Pancreas (tissue), 10 donors: ENCODE data around the gene FOXF1. TPM values are rescaled to one million over a fixed set of nuclear protein-coding genes. Genes with fewer than 3 reads are reported as not detected.

ENCODE experiments used
- ATAC-seq, 4 donors: fragments of 200-7000 bp; cut with Tn5 transposase; one replicate each; pipeline versions ENCODE4 v1.8.0 to v1.9.1; 2020; ENCODE audit warnings: mild to moderate bottlenecking in 4 of 4, moderate library complexity in 4 of 4
- DNase-seq, 6 donors: peaks; one replicate each; pipeline ENCODE4 v3.0.0-alpha.2; 2020
- FAIRE-seq: peaks from 2 replicates; lab custom pipeline; 2012; peaks lifted over from hg19 to GRCh38; lab: Jason Lieb, UNC
- H3K27ac ChIP-seq, 4 donors: fragments of 200-600 bp; sonication (generic); 1 replicate in 3 of 4; 2 replicates in 1 of 4; pipeline versions ENCODE4 v1.5.0 to v1.8.0; 2020
- H3K27me3 ChIP-seq, 4 donors: fragments of 200-600 bp; one replicate each; pipeline ENCODE4 v1.8.0; 2021
- H3K36me3 ChIP-seq, 3 donors: fragments of 200-600 bp; sonication (generic) in 1 of 3; one replicate each; pipeline versions ENCODE4 v1.5.0 to v1.8.0; 2020 to 2021
- H3K4me1 ChIP-seq, 3 donors: fragments of 200-600 bp; one replicate each; pipeline ENCODE4 v1.8.0; 2021
- H3K4me3 ChIP-seq, 4 donors: fragments of 200-600 bp; sonication (generic) in 2 of 4; one replicate each; pipeline versions ENCODE4 v1.5.0 to v1.8.0; 2020 to 2021
- H3K9me3 ChIP-seq, 4 donors: fragments of 200-600 bp; one replicate each; pipeline ENCODE4 v1.8.0; 2021
- WGBS, 2 donors: extraction: QIAGEN DNeasy Blood & Tissue Kit; methylation state at CpG; one replicate each; pipeline ENCODE4 v1.1.7; 2013; 5-methylcytosine and 5-hydroxymethylcytosine counted together
- intact Hi-C, 3 donors: fragments of 100-400 bp; cut with DNase I; formaldehyde crosslinking; loops; one replicate each; pipeline versions ENCODE4 v1.11.1 to v1.14.2; 2022
- polyA plus RNA-seq, 2 donors: library from polyadenylated mRNA; stranded (reverse); fragments of 200-250 nt; gene quantifications; one replicate each; pipeline ENCODE4 v1.2.3, GENCODE V29; 2013
- total RNA-seq, 6 donors: library from RNA; stranded (reverse); fragmentation: NEBNext Ultra II Directional in 4 of 6; extraction: Animal tissue kit (Norgen Biotek cat#: 25700) in 4 of 6; gene quantifications; one replicate each; pipeline versions ENCODE4 v1.2.1 to v1.2.4, GENCODE V29; 2021 to 2023
- TF ChIP-seq, protein P1 (sequence below), 4 donors: fragments of 200-600 bp; sonication (generic) in 3 of 4; IDR thresholded peaks; one replicate each; pipeline versions ENCODE4 v1.5.0 to v1.8.0; 2021; ENCODE audit warnings: antibody characterized with exemption in 4 of 4
- donor health status: healthy with polysubstance abuse.
- donor health status: DM: no; HTN: no; CAD: no; lungs with moderate emphysema.
- donor health status: DM: no; HTN: no; CAD: no.
- donor health status: control.
- donor health status: control.
- donor health status: Bipolar disorder and iron deficiency.
- donor health status: DM: yes; HTN: yes; CAD: no.
- donor health status: DM: no; HTN: no; CAD: no.
- donor health status: DM: no; HTN: no; CAD: no.
- donor health status: DM: yes; HTN: yes; CAD: no.

Gene FOXF1
- total and polyA plus RNA-seq, 8 donors = 0.16 to 1.2 (median 0.52) TPM

DNA sequence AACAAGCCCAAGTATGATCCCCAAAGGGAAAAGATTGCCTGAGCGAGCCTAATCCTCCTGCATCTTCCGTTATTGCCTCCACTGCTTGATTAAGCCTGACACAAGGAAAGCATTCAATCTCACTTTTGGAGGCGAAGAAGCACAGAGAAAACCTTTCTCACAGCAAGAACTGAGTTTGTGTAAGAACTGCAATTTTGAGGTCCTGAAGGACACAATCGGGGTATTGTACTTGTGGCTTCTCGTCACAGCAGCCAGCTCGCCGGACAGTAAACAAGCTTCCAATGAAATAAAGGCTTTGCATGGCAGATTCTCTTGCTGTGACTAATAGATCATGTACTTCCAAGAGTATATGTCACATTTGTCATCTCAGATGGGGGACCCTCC, 18.7 kb upstream of the FOXF1 start:
- ATAC-seq (no peak), FAIRE-seq (no peak), DNase-seq (no peak)
- intact Hi-C loops = no loop called here
- H3K4me1 ChIP-seq = no peaks in the 10 kb centered on the region
- H3K9me3 ChIP-seq = no peaks in the 10 kb centered on the region
- no peak overlapping the region for H3K4me3 ChIP-seq
- TF ChIP-seq, protein P1, sequence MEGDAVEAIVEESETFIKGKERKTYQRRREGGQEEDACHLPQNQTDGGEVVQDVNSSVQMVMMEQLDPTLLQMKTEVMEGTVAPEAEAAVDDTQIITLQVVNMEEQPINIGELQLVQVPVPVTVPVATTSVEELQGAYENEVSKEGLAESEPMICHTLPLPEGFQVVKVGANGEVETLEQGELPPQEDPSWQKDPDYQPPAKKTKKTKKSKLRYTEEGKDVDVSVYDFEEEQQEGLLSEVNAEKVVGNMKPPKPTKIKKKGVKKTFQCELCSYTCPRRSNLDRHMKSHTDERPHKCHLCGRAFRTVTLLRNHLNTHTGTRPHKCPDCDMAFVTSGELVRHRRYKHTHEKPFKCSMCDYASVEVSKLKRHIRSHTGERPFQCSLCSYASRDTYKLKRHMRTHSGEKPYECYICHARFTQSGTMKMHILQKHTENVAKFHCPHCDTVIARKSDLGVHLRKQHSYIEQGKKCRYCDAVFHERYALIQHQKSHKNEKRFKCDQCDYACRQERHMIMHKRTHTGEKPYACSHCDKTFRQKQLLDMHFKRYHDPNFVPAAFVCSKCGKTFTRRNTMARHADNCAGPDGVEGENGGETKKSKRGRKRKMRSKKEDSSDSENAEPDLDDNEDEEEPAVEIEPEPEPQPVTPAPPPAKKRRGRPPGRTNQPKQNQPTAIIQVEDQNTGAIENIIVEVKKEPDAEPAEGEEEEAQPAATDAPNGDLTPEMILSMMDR (IDR thresholded peaks at IDR 0.05) = no peak
- H3K36me3 ChIP-seq = no peaks in the 10 kb centered on the region
- H3K27me3 ChIP-seq = peaks cover 0 to 25% (median 3%) of the 10 kb centered on the region in 4 donors
- 21 to 32% methylated on average over 7 of the region's 7 CpGs for WGBS, 2 donors
- H3K27ac ChIP-seq = no peak overlapping the region

DNA sequence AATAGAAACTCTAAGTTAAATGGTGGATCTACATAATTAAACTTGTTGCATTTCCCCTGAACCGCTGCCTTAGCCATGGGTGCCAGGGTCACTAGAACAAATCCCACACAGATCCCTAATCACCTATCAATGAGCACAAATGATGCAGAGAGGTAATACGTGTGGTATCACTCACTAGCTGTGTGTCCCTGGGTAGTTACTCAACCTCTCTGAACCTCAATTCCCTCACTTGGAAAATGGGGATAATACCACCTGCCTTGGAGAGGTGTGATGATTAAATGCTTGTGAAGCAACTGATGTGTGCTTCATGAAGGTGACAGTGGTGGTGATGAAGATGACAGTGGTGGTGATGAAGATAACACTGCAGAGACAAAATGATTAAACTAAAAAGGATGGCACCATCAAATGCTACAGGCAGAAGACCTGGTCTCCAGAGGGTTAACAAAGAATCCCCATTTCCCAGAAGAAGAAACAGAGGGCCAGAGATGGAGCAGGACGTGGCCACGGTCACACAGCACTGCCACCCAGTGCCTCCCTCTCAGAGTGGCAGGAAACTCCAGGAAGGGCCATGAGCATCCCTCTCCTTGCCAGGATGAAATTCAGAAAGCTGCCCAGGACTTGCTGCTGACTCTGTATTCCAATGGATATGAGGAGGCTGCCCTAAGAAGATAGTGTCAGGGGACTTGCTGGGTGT, 17.9 kb upstream of the FOXF1 start:
- ATAC-seq (no peak), FAIRE-seq (no peak), DNase-seq (no peak)
- Histone ChIP-seq H3K4me1 (no peaks in the 10 kb centered on the region), H3K27me3 (peaks cover 0 to 31% (median 4%) of the 10 kb centered on the region in 4 donors), H3K4me3 (no peak overlapping the region), H3K36me3 (no peaks in the 10 kb centered on the region), H3K9me3 (no peaks in the 10 kb centered on the region), H3K27ac (no peak overlapping the region)
- intact Hi-C loops = no loop called here
- 35 to 54% methylated on average over 4 of the region's 4 CpGs for WGBS, 2 donors
- TF ChIP-seq, protein P1 (IDR thresholded peaks at IDR 0.05) = no peak

DNA sequence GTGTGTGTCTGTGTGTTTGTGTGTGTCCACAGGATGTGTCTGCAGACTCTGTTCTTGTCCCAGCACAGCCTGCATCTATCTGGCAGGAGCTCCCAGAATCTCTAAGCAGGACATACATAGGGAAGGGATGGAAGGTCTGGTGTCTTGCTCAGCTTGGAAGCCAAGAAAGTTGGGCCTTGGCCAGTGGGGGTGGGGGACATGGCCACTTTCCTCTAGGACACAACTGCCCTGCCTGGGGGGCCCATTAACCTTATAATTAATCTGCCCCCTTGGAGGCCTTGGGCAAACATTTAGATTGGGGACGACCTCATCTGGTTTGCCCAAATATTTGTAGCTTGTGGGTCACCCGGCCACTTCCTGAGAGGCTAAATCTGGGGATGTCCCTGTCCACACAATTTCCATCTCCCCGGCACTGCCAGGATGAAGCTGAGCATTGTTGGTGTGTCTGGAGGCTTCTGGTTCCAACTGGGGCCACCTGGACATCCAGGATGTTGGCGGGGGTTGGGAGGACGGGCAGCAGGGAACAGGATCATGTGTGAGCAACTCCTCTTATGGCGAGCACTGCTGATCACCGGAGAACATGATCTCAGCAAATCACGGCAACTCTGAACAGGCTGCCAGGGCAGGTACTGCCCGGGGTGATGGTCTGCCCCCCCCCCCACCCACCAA, 17.2 kb upstream of the FOXF1 start:
- H3K36me3 ChIP-seq = no peaks in the 10 kb centered on the region
- TF ChIP-seq, protein P1 (IDR thresholded peaks at IDR 0.05) = no peak
- no peak overlapping the region for H3K4me3 ChIP-seq
- ATAC-seq (no peak), FAIRE-seq (no peak), DNase-seq (no peak)
- H3K4me1 ChIP-seq = no peaks in the 10 kb centered on the region
- H3K27me3 ChIP-seq = peaks cover 0 to 38% (median 5%) of the 10 kb centered on the region in 4 donors
- H3K27ac ChIP-seq = no peak overlapping the region
- intact Hi-C loops = no loop called here
- 14 to 17% methylated on average over 9 of the region's 9 CpGs for WGBS, 2 donors
- no peaks in the 10 kb centered on the region for H3K9me3 ChIP-seq

DNA sequence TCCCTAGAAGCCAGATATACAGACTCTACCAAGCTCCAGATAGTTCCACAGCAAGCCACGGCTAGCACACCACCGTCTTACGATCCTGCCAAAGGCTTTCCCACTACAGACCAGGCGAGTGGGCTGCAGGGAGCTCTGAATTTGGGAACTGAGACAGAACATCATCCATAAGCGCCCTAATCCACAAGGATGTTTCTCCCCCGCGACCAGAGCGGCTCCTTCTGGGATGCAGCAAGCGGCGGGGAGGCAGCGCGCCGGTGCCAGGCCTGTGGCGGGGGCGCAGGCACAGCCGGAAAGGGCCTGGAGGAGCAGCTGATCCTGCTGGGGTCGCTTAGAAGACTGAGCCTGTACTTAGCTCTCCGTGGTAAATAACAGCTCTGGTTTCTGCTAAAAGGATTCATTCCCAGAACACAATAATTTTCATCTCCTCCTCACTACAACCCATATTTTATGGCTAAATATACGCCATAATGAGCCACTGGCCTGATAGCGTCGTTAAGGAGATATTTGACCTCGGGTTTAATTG, 16.2 kb upstream of the FOXF1 start:
- Histone ChIP-seq H3K4me1 (no peaks in the 10 kb centered on the region), H3K27ac (no peak overlapping the region), H3K27me3 (peaks cover 0 to 45% (median 7%) of the 10 kb centered on the region in 4 donors), H3K36me3 (no peaks in the 10 kb centered on the region), H3K4me3 (no peak overlapping the region), H3K9me3 (no peaks in the 10 kb centered on the region)
- intact Hi-C loops = no loop called here
- no peak for ATAC-seq
- 6% methylated on average over 22 of the region's 22 CpGs for WGBS, 2 donors
- DNase-seq = no peak
- TF ChIP-seq, protein P1 (IDR thresholded peaks at IDR 0.05) = no peak
- no peak for FAIRE-seq
